ENCODE measurements around the gene ARID1B.

- TF ChIP-seq EP300 (IDR thresholded peaks at IDR 0.05) (no peak), CTCF (IDR thresholded peaks at IDR 0.05) (no peak)
Observed at GRCh38 chr6:157079277-157079676, 302.1 kb downstream of the ARID1B start.
